ENCODE results near the gene CCSER2.

The CCSER2 gene

DNA sequence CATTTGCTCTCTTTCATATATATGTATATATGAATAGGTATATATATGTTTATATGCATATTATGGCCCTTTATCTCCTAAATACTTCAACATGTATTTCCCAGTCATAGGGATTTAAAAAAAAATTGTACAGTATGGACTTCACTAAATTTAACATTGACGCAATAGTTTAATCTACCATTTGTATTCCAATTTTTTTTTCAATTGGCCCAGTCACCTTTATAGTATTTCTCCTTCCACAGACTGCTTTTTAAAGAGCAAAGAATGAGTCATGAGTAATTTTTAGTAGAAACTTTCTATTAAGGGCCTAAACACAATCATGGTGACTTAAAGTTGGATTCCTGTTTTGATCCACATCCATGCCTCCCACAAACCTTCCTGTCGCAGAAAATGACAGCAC, 20.5 kb downstream of the CCSER2 start:
- DNase-seq, result no peak

DNA sequence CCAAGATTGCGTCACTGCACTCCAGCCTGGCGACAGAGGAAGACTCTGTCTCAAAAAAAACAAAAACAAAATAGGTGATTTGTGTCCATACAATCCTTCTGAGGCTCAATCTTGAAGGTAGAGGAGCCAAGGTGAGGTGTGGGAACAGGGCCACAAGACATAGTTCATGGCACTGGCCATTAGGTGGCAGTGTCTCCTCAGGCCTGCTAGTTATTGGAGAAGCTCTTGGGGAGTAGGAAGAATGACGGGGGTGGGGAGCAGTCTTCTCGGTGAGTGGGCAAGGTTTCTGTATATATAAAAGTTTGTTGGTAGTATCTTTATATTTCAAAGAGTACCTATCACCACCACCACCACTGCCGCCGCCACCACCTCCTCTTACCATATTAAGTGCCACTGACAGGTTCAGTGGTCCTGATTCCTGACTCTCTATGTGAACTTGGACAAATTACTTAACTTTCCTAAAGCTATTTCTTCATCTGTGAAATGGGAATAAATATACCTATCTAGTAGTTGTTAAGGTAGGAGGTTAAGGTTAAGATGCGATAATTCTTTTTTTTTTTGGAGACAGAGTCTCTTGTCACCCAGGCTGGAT, 24.0 kb downstream of the CCSER2 start:
- DNase-seq, result peak; percentile 40

DNA sequence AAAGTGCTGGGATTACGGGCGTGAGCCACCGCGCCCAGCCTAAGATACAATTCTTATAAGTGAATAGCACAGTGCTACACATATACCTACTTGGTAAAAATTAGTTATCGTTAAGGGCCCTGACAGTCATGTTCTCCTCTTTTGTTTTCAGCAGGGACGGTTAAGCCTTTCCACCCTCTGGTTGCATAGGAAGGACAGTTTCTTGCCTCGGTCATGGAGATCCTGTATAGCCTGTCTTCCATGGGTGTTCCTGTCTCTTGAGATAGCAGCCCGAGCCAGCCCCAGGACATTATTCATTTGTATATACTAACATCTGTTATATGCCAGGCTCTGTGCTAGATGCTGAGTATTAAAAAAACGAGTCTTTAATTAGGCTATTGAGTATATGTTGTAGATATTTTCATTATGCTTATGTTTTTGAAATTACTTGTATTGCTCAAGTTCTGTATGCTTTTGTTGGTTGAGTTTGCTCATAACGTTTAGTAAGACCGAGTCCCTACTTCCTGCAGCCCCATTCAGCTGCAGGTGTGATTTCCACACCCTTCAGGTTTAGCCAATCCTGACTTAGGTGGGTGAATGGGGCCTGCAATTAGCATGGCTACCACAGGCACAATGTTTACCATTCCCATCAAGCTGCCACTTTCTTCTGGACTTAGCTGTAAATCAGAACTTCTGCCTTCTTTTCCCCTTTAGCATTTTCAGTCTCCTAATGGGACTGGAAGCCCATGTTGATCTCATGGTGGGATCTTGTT, 24.8 kb downstream of the CCSER2 start:
- DNase-seq, result no peak

GRCh38 chr10:84354623-84355022, 26.2 kb downstream of the CCSER2 start:
- DNase-seq, result no peak

GRCh38 chr10:84355106-84355505, 26.7 kb downstream of the CCSER2 start:
- no peak for DNase-seq

- no peak for DNase-seq
Observed at GRCh38 chr10:84356928-84357327, 28.5 kb downstream of the CCSER2 start.

- DNase-seq, result no peak
Observed at GRCh38 chr10:84358743-84359142, 30.4 kb downstream of the CCSER2 start.

DNA sequence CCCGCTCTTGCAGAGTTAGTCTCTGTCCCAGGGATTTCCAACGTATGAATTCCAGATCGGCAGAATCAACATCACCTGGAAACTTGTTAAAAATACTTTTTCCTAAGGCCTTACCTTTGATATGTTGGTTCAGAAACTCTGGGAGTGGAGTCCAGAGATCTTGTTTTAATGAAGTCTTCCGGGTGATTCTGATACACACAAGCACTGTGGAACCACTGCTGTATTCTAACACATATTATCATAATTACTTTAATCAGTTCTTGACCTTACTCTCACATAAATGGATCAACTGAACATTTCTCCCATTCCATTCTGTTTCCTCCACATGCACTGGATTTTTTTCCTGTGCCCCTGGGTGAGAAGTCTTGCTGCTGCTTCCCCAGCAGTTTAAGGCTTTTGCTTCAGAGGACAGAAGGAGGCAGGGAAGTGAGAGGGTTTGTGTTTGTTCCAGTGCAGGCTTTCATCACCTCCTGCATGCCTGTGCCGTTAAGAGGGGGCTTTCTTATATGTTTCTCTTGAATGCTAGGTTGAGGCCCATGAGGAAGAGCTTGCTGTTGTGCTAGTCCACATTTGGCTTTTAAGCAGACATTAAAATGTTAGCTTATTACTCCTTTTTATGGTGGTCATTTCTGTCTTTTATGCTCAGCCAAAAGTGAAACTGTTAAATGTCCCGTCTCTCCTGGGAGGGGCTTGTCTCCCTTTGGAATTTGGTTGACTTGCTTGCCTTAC, 32.4 kb downstream of the CCSER2 start:
- no peak for DNase-seq

DNA sequence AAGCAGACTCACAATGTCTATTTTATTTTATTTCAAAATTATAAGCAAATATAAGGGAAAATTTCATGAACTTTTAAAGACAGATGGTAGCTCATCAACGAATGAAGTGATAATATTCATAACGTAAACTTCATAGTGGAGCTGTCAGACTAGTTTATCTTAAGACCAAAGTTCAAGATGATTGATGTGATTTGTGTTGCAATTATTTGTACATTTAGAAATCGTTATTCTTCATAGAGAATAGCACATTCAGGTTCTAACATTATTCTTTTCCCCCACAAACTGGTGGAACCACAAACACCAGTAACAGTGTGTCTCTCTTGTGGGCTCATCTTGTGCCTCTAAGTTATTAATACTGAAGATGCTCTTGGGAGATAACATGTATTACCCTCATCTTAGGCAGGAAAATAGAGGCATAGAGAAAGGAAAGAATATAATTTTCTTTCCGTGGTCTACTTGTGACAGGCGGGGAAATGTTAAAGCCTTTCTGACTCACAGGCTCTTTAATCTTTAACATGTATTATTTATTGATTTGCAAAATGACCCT, 37.0 kb downstream of the CCSER2 start:
- DNase-seq, result no peak

DNA sequence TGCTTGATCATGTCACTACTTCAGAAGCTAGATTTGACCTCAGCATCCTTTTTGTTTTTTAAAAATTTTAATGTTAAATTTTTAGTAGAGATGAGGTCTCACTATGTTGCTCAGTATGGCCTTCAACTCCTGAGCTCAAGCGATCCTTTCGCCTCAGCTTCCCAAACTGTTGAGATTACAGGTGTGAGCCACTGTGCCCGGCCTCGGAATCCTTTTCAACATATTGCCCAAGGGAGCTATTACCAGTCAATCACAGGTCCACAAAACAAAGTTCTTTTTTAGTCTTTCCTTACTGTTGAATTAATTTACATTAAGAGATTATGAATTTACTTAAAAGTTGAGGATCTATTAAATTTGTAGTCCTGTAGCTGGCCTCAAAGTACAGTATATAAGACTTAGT, 37.7 kb downstream of the CCSER2 start:
- no peak for DNase-seq

GRCh38 chr10:84367256-84367655, 38.9 kb downstream of the CCSER2 start:
- DNase-seq, result no peak

DNA sequence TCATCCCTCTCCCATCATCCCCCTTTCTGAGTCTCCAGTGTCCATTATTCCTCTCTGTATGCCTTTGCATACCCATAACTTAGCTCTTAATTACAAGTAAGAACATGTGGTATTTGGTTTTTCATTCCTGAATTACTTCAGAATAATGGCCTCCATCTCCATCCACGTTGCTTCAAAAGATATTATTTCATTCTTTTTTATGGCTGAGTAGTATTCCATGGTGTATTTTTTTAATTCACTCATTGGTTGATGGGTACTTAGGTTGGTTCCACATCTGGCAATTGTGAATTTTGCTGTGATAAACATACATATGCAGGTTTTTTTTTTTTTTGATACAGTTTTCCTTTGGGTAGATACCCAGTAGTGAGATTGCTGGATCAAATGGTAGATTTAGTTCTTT, 40.4 kb downstream of the CCSER2 start:
- no peak for DNase-seq

DNA sequence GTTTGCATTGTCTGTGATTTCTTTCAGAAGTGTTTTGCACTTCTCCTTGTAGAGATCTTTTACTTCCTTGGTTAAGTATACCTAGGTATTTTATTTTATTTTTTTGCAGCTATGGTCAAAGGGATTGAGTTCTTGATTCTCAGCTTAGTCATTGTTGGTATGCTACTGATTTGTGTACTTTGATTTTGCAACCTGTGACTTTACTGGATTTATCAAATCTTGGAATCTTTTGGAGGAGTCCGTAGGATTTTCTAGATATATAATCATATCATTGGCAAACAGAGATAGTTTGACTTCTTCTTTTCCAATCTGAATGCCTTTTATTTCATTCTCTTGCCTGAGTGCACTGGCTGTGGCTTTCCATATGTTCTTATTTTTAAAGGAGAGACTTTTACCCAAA, 41.9 kb downstream of the CCSER2 start:
- DNase-seq, result no peak

DNA sequence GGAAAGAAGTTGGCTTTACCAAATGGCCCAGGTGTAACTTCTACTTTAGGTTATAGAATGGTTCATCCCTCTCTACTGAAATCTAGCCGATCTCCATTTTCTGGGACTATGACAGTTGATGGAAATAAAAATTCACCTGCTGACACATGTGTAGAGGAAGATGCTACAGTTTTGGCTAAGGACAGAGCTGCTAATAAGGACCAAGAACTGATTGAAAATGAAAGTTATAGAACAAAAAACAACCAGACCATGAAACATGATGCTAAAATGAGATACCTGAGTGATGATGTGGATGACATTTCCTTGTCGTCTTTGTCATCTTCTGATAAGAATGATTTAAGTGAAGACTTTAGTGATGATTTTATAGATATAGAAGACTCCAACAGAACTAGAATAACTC, 43.6 kb downstream of the CCSER2 start:
- DNase-seq, result no peak

DNA sequence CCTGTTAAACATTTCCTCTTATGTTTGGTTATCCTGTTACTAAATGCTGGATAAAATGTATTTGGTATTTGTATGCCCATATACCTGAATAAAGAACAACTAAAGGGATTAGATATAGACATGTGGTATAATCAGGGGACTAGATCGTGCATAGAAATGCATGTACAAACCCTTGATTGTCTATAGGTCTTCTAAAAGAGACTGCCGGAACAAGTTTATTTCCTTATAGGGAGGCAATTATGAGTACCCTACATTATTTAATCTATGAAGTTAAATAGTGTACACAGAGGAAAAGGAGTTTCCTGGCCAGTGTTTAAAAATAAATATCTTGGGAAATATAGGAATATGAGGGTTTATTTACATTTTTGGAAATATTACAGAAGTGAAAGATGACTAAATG, 44.6 kb downstream of the CCSER2 start:
- no peak for DNase-seq

GRCh38 chr10:84374455-84374854, 46.1 kb downstream of the CCSER2 start:
- no peak for DNase-seq

DNA sequence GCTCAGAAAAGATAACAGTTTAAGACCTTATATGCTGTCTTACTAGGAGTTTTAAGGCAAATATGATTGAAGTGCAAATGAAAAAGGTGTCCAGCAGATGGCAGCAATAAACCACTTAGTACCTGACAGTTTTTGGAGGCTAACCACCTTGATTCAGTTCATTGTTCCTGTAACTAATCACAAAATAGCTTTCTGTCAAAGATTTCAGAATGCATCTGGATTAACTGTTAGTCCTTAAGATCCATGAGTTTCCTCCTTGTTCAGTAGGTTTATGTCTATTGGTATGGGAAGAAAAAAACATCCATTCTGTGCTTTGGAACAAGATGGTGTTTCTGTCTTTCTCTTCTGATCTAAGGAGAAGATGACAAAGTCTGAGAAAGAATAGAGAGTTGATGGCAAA, 46.6 kb downstream of the CCSER2 start:
- DNase-seq, result no peak

DNA sequence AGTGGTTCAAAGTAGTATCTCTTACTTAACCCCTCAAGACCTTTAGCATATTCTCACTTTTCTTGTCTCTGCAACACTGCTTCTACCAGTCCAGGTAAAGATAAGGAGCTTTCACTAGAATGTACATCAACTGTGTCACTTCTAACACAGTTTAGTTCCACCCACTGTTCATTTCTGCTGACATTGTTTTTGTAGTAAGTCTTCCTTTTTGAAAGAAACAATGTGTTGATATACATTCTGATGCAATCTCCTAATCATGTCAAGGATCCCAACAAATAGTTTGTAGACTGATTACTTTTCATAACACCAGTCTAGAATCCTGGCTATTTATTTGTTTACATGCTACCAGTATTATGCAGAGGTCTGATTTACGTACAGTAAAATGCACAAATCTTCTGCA, 47.5 kb downstream of the CCSER2 start:
- no peak for DNase-seq

DNA sequence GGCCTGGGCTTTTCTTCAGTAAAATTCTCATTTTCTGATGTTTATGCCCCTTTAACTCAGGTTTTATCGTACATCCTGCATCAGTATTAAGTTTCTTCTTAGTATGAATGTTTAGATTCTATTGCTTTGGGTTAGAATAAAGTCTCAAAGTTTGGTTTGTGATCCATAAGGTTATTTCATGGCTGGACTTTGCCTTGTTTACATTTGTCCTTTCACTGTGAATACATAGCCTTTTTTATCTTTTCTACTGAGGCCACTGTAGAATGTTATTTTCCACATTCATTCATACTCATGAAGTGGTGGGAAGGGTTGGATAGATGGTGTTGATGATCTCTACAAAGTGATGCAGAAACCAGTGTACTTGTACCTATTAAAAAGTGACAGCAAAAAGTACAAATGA, 59.8 kb downstream of the CCSER2 start:
- DNase-seq, result no peak

GRCh38 chr10:84390364-84390763, 62.0 kb downstream of the CCSER2 start:
- DNase-seq, result no peak

GRCh38 chr10:84391326-84391725, 62.9 kb downstream of the CCSER2 start:
- DNase-seq, result no peak

DNA sequence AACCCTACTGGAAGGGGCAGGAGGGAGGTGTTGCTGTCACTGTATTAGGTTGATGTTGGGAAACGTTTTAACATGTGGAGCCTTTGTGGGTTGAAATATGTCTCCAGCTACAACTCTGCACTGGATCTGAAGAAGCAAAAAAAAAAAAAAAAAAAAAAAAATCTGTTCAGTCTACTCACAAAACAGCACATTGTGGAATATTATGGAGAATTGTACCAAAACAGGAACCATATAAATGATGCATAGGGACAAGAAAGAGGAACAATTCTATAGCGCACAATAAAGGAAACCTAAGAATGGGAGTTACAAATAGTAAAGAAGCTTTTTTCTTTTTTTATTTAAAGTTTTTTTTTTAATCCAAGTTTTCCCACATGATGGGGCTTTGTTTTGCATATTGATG, 63.8 kb downstream of the CCSER2 start:
- DNase-seq, result no peak

DNA sequence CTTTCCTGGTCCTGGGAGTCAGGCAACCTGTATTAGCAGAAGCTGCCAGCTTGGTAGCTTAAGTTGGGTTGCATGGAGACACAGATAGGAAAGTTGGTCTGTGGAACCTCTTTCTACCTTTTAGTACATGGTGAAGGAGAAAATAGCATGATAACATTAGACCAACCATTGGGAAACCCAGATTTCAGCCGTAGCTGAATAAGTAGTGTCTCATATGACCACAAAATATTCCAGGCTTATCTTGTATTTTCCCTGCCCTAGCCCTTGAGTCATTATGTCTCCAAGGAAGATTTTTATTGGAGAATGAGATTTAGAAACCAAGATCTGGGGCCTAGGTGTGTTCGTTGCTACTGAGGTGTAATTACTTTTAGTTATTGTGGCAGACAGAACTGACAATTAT, 67.2 kb downstream of the CCSER2 start:
- DNase-seq, result no peak

DNA sequence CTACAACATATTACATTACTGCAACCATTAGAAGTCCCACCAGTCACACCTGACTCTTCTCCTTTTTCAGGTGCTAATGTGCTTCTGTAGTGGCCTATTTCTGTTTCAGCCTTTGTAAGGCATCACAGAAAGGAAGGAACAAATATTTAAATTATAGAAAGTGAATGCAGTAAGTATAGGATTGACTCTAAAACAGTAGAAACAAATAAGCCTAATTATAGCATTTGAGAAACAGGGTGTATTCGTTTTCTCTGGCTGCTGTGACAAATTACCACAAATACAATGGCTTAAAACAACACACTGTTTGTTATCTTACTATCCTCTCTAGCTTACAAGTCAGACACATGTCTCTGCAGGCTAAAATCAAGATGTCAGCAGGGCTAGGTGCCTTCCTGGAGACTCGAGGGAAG, 69.4 kb downstream of the CCSER2 start:
- no peak for DNase-seq

Data from activated CD4-positive, alpha-beta T cell treated with anti-CD3 and anti-CD28 coated beads for 1 hour (primary cell).